ENCODE results near the gene SIVA1.

SIVA1 gene

DNA sequence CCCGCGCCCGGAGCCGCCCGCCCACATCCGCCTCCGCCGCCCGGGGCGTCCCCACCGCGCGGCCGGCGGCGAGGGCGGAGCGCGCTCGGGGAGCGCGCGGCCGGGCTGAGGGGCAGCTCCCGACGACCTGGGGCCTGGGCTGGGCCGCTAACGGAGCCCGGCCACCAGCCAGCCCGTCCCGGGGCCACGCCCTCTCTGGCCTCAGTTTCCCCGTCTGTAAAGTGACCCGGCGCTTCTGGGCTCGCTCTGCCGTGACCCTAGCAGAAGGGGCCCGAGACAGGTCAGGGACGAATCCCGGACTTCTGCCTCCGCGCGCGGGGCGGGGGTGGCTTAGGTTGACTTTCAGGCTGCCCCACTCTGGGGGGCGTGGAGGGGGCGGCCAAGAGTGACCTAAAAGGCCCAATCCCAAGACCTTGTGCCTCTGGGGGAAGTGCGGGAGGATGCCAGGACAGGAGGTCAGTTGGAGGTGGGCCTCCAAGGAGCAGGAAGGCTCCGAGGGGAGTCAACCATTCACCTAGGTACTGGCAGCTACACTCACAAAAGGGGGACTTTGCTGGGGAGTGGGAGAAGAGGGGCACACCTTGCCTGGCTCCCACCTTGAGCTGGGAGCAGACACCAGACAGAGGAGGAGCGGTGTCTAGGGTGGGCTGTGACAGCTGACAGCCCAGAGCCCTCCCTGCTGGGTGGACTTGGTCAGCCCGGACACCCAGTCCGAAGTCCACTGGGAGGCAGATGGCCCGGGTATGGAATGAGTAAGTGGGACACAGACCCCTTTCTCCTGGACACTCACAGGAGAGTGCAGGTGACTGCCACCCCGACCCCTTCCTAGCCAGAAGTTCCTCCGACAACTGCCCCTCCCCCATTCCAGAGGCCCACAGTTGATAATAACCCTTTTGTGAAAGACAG is 43.1 kb downstream of the SIVA1 start:
- in situ Hi-C loops (cut with MboI; ENCODE audit: low sequenced_read_pairs): no loop called here

GRCh38 chr14:104796687-104797081 is 43.7 kb downstream of the SIVA1 start:
- in situ Hi-C loops (cut with MboI; ENCODE audit: low sequenced_read_pairs): no loop called here

- in situ Hi-C loops (cut with MboI; ENCODE audit: low sequenced_read_pairs): no loop called here
Measured at GRCh38 chr14:104797115-104798044, 44.4 kb downstream of the SIVA1 start.

- in situ Hi-C loops (cut with MboI; ENCODE audit: low sequenced_read_pairs): no loop called here
Measured at GRCh38 chr14:104798300-104799243, 45.6 kb downstream of the SIVA1 start.

DNA sequence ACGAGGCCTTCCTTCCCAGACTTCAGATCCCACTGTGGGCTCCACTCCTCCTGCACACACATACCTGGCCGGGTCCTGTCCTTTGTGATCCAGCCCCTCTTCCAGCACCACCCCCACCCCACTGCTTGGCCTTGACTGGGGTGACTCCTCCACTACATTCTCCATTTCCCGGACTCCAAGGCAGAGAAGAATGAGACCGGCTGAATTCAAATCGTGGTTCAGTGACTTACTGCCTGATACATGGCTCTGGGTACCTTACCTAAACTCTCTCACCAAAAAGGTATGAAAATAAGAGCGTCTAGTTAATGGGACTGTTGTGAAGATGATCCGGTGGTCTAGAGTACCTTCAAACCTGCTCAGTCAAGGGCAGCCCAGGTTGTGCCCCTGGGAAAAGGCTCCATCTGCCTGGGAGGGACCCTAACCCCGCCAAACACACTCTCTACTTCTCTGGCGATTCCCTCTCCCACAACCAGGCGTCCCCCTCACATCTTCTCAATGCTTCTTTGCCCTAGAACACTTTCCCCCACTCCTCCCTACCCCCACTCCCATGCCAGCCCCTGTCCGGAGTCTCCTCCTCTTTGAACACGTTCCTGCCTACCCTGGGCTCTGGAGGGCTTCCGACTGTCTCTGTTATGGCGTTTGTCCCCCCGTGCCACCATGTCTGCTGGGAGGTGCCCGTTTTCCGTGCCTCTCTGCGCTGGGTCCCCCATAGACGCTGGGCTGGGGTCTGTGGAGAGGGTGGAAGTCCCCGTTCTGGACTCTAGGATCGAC is 46.5 kb downstream of the SIVA1 start:
- in situ Hi-C loops (cut with MboI; ENCODE audit: low sequenced_read_pairs): no loop called here

GRCh38 chr14:104800015-104800770 is 47.2 kb downstream of the SIVA1 start:
- in situ Hi-C loops (cut with MboI; ENCODE audit: low sequenced_read_pairs): no loop called here

GRCh38 chr14:104800771-104801519 is 48.0 kb downstream of the SIVA1 start, which contains the start of gene ZBTB42:
TSS of gene ZBTB42 (plus strand) at chr14:104801101. CDS start at chr14:104801198, 97 bp downstream.
- in situ Hi-C loops (cut with MboI; ENCODE audit: low sequenced_read_pairs): no loop called here

DNA sequence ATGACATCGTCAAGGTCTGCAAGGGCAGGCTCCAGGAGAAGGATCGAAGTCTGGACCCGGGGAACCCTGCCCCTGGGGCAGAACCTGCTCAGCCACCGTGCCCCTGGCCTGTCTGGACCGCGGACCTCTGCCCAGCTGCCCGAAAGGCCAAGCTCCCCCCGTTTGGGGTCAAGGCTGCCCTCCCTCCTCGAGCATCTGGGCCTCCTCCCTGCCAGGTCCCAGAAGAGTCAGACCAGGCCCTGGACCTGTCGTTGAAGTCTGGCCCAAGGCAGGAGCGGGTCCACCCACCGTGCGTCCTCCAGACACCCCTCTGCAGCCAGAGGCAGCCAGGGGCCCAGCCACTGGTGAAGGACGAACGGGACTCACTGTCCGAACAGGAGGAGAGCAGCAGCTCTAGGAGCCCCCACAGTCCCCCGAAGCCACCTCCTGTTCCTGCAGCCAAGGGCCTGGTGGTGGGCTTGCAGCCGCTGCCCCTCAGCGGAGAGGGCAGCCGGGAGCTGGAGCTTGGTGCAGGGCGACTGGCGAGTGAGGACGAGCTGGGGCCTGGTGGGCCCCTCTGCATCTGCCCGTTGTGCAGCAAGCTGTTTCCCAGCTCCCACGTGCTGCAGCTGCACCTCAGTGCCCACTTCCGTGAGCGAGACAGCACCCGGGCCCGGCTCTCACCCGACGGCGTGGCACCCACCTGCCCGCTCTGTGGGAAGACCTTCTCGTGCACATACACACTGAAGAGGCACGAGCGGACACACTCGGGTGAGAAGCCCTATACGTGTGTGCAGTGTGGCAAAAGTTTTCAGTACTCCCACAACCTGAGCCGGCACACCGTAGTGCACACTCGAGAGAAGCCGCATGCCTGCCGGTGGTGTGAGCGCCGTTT is 48.8 kb downstream of the SIVA1 start:
- in situ Hi-C loops (cut with MboI; ENCODE audit: low sequenced_read_pairs): no loop called here

DNA sequence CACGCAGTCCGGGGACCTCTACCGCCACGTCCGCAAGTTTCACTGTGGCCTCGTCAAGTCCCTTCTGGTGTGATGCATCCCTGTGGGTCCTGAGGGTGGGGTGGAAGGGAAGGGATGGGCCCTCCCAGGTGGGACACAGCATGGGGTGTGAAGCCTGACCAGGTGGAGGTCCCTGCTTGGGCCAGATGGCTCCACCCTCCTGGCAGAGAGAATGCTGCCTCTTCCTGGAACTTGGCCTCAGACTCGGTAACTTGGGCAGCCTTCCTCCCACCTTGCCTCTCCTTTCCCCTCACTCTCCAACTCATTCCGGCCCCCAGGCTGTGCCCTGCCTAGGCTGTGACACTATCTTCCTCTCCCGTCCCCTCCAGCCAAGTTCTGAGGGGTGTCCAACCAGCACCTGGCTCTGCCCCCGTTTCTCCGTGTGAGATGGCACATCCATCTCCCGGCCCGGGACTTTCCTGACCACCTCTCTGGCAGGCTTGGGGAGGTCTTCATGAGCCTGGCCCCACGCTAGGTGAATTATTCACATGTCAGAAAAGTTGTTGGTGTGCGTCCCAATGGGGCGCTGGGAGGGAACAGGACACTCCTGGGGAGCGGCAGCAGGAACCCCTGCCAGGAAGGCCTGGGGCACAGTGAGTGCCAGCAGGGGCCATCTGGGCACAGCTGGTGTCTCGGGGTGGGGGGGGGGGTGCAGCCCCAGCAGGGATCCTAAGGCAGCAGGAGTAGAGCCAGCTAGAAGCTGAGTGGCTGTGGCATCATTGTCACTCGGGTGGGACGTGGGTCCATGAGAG is 49.6 kb downstream of the SIVA1 start:
- in situ Hi-C loops (cut with MboI; ENCODE audit: low sequenced_read_pairs): no loop called here

- in situ Hi-C loops (cut with MboI; ENCODE audit: low sequenced_read_pairs): no loop called here
Measured at GRCh38 chr14:104803280-104803911, 50.4 kb downstream of the SIVA1 start.

GRCh38 chr14:104803912-104804410 is 51.0 kb downstream of the SIVA1 start:
- in situ Hi-C loops (cut with MboI; ENCODE audit: low sequenced_read_pairs): no loop called here

DNA sequence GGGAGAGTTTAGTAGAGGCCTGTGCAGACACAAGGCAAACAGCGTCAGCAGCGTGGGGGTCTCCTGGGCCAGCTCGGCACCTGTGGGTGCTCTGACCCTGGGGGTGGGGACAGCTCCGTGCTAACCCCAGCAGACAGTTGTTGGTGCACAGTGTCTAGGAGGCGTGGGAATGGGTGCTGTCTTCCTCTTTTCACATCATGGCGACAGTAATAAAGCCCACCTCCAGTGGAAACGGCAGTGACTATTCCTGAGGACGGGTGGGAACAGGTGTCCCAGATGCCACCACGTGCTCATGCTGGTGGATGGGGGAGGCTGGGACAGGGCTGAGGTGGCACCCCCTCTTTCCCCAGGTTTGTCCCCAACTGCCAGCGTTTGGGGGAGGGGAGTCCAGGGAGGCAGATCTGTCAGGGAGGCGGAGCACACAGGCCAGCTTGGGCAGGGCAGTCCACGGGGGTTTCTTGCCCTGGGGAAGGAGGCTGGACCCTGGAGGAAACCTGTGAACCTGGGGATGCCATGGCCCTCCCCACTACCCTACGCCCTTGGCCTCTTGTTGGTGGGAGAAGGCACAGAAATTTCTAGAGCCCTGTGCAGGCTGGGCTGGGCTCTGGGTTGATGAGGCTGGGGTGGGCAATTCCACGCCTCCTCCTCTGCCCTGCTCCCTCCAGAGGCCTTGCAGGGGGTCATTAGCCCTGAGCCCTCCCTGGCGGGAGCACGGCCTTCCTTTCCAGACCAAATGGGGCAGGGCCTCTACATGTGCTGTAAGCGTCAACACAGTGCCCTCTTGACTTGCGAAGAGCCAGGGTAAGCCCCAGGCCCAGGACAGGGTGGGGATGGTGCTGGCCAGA is 51.8 kb downstream of the SIVA1 start:
- in situ Hi-C loops (cut with MboI; ENCODE audit: low sequenced_read_pairs): no loop called here

DNA sequence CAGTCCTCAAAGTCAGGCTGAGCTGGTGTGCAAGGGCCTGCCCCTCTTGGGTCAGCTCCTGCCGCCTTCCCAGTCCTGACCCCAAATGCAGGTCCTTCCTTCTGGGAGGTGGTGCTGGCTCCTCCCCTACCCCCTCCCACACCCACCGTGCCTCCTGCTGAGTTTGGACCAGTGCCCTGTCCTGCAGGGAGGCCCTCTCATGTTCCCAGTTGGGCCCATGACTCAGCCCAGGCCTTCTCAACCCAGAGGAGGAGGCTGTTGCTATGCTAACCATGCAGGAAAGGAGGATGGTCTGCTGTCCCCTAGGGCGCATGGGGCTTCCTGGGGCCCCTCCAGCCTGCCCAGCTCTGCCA is 52.4 kb downstream of the SIVA1 start:
- in situ Hi-C loops (cut with MboI; ENCODE audit: low sequenced_read_pairs): no loop called here

DNA sequence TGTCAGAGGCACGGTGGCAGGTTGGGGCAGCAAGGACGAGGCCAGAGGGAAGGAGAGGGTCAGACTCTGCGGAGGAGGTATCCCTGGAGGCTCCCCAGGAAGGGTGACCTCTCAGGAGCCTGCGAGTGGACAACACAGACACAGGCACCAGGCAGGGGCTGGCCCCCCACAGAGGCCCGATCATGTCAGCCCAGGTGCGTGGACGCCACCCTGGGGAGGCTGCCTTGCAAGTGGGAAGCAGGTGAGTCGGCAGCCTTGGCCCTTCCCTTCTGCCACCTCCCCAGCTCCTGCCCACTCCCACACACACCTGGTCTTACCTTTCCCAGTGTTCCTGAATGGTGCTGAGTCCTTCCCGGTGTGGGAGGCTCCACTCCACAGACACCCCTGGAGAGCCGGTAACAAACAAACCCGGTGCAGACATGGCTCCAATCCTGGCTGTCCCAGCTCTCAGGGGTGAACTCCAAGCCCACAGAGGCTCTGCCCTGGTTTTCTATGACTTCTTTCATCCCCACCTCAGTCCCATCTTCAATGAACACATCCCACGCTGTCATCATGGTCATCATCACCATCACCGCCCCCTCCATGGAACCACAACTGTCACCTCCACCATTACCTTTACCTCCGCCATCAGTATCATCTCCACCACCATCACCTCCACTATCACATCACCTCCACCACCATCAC is 53.1 kb downstream of the SIVA1 start:
- in situ Hi-C loops (cut with MboI; ENCODE audit: low sequenced_read_pairs): no loop called here

Data from HL-60/S4 treated with retinoic acid at 250 ng/mL for 4 days and 3 days (cell line).